Nephron progenitor cell (in vitro differentiated cells): ENCODE measurements around the gene DNAH10.

Source experiments
- DNase-seq: peaks from one replicate; pipeline ENCODE4 v3.0.0; 2021
- H3K27ac Mint-ChIP-seq: 2 replicates; pipeline ENCODE4 v1.8.0; 2021; ENCODE audit warnings: mild to moderate bottlenecking, moderate library complexity, mixed read lengths
- H3K27me3 Mint-ChIP-seq: 2 replicates; pipeline ENCODE4 v1.8.0; 2021; ENCODE audit warnings: mild to moderate bottlenecking, low read depth, mixed read lengths; ENCODE audit not compliant: poor library complexity
- H3K36me3 Mint-ChIP-seq: 2 replicates; pipeline ENCODE4 v1.8.0; 2021; ENCODE audit warnings: low read depth, mixed read lengths
- H3K4me1 Mint-ChIP-seq: 2 replicates; pipeline ENCODE4 v1.8.0; 2021; ENCODE audit warnings: mixed read lengths
- H3K4me3 Mint-ChIP-seq: 2 replicates; pipeline ENCODE4 v1.8.0; 2021; ENCODE audit warnings: mild to moderate bottlenecking, moderate library complexity, mixed read lengths
- H3K9me3 Mint-ChIP-seq: 2 replicates; pipeline ENCODE4 v1.8.0; 2021; ENCODE audit warnings: mild to moderate bottlenecking, moderate library complexity, mixed read lengths
- TF ChIP-seq, protein P1 (sequence below): fragments of 200-600 bp; sonication (generic); IDR thresholded peaks from 2 replicates; pipeline ENCODE4 v1.5.0; 2021; ENCODE audit warnings: antibody characterized with exemption

Gene DNAH10

DNA sequence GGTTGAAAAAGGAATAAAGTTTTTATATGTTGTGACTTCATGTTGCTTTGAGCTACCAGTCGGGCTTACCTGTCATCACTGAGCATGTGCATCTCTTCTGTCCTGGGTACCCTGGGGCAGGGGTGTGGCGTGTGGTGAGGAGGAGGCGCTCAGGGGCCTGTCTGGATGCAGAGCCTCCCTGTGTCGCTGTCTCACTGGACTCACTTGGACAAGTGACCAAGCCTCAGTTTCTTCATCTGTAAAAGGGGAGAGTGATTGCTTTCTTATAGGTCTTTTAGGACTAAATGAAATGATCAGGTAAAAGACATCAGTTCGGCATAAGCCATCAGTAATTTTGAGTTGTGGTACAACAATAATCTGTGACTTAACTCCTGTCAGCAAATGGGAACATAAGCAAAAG lies 27.8 kb upstream of the DNAH10 start:
- peaks cover 82% of the 10 kb centered on the region for H3K36me3 Mint-ChIP-seq
- no peaks in the 10 kb centered on the region for H3K4me1 Mint-ChIP-seq
- no peaks in the 10 kb centered on the region for H3K9me3 Mint-ChIP-seq
- H3K27ac Mint-ChIP-seq: no peak overlapping the region
- no peak overlapping the region for H3K4me3 Mint-ChIP-seq
- no peaks in the 10 kb centered on the region for H3K27me3 Mint-ChIP-seq
- DNase-seq: no peak
- TF ChIP-seq, protein P1, sequence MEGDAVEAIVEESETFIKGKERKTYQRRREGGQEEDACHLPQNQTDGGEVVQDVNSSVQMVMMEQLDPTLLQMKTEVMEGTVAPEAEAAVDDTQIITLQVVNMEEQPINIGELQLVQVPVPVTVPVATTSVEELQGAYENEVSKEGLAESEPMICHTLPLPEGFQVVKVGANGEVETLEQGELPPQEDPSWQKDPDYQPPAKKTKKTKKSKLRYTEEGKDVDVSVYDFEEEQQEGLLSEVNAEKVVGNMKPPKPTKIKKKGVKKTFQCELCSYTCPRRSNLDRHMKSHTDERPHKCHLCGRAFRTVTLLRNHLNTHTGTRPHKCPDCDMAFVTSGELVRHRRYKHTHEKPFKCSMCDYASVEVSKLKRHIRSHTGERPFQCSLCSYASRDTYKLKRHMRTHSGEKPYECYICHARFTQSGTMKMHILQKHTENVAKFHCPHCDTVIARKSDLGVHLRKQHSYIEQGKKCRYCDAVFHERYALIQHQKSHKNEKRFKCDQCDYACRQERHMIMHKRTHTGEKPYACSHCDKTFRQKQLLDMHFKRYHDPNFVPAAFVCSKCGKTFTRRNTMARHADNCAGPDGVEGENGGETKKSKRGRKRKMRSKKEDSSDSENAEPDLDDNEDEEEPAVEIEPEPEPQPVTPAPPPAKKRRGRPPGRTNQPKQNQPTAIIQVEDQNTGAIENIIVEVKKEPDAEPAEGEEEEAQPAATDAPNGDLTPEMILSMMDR: no peak

GRCh38 chr12:123741937-123742572 lies 20.0 kb upstream of the DNAH10 start:
- Mint-ChIP-seq H3K9me3 (no peaks in the 10 kb centered on the region), H3K4me3 (no peak overlapping the region), H3K4me1 (no peaks in the 10 kb centered on the region), H3K27ac (no peak overlapping the region), H3K27me3 (no peaks in the 10 kb centered on the region), H3K36me3 (peaks cover 70% of the 10 kb centered on the region)
- no peak for DNase-seq
- TF ChIP-seq, protein P1: no peak

- Mint-ChIP-seq H3K27ac (no peak overlapping the region), H3K4me1 (no peaks in the 10 kb centered on the region), H3K9me3 (no peaks in the 10 kb centered on the region), H3K4me3 (no peak overlapping the region), H3K27me3 (no peaks in the 10 kb centered on the region), H3K36me3 (peaks cover 71% of the 10 kb centered on the region)
- TF ChIP-seq, protein P1: no peak
- no peak for DNase-seq
These were observed 19.1 kb upstream of the DNAH10 start for GRCh38 chr12:123743002-123743401.

DNA sequence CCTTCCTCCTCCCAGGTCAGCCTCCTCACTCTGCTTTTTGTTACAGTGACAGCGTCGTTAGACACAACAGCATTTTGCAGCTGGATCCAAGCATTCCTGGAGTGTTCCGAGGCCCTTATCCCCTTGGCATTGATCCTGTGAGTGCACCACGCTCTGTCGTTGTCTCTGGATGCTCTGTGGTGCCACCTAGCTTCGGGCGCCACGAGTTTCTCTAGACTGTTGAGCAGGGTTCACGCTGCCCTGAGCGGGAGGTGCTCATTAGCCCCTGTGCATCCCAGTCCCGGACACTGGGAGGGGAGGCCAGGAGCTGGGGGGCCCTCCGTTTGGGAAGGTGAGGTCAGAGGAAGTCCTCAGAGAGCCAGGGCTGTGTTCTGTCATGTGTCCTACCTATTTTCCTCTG lies 17.3 kb upstream of the DNAH10 start:
- Mint-ChIP-seq H3K4me1 (no peaks in the 10 kb centered on the region), H3K36me3 (peaks cover 72% of the 10 kb centered on the region), H3K27ac (no peak overlapping the region), H3K4me3 (no peak overlapping the region), H3K9me3 (no peaks in the 10 kb centered on the region), H3K27me3 (no peaks in the 10 kb centered on the region)
- no peak for DNase-seq
- TF ChIP-seq, protein P1: no peak

DNA sequence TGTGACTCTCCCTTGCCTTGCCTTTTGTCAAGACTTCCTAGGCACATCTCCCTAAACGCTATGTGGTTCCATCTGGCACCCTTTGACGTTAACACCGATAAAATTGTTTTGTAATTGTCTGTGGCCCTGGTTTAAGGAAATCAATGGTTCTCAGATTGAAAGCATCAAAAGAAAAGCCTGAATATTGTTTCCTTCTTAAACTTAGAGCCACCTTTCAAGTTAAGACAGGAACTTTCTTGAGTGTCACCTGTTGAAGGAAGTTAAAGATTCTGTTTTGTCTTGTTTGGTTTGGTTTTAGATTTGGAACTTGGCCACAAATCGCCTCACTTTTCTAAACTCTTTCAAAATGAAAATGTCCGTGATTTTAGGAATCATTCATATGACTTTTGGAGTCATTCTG lies 14.8 kb upstream of the DNAH10 start:
- H3K4me1 Mint-ChIP-seq: no peaks in the 10 kb centered on the region
- no peak overlapping the region for H3K4me3 Mint-ChIP-seq
- no peaks in the 10 kb centered on the region for H3K9me3 Mint-ChIP-seq
- no peaks in the 10 kb centered on the region for H3K27me3 Mint-ChIP-seq
- DNase-seq: no peak
- peaks cover 62% of the 10 kb centered on the region for H3K36me3 Mint-ChIP-seq
- no peak overlapping the region for H3K27ac Mint-ChIP-seq
- TF ChIP-seq, protein P1: no peak

DNA sequence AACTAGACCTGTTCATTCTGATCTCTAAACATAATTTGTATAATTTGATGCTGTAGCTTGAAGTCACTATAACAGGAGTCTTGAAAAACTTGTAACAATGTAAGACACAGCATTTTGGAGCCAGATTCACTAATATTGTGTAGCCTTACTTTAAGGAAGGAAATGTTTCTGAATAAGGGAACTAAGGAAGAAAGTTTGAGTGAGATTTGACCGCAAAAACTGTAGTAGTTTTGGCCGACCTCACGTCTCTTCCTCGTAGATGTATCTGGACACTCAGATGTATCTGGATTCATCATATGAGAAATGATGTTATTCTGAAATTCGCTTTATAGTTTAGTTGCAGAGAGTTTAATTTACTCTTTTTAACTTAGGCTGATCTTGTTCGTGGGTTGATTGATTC lies 13.9 kb upstream of the DNAH10 start:
- no peak for DNase-seq
- Mint-ChIP-seq H3K36me3 (peaks cover 57% of the 10 kb centered on the region), H3K9me3 (no peaks in the 10 kb centered on the region), H3K4me1 (no peaks in the 10 kb centered on the region), H3K27ac (no peak overlapping the region), H3K4me3 (no peak overlapping the region), H3K27me3 (no peaks in the 10 kb centered on the region)
- TF ChIP-seq, protein P1: no peak
